ENCODE measurements around the gene CUEDC1.

CUEDC1 gene

DNA sequence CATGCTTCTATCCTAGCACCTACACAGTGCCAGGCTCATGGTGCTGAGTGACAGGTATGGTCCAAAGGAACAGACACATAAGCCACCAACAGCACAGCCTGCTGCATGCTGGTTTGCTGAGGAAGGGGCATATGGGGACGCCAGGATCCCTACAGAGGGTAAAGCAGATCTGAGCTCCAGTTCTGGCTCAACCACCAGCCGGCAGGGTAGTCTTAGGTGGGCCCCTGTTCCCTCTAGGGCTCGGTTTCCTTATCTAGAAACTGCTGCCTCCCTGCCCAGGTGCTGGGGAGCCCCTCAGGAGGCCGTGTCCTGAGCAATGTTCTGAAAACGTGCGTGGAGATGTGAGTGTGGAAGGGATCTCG, 81.2 kb downstream of the CUEDC1 start:
- DNase-seq = no peak

DNA sequence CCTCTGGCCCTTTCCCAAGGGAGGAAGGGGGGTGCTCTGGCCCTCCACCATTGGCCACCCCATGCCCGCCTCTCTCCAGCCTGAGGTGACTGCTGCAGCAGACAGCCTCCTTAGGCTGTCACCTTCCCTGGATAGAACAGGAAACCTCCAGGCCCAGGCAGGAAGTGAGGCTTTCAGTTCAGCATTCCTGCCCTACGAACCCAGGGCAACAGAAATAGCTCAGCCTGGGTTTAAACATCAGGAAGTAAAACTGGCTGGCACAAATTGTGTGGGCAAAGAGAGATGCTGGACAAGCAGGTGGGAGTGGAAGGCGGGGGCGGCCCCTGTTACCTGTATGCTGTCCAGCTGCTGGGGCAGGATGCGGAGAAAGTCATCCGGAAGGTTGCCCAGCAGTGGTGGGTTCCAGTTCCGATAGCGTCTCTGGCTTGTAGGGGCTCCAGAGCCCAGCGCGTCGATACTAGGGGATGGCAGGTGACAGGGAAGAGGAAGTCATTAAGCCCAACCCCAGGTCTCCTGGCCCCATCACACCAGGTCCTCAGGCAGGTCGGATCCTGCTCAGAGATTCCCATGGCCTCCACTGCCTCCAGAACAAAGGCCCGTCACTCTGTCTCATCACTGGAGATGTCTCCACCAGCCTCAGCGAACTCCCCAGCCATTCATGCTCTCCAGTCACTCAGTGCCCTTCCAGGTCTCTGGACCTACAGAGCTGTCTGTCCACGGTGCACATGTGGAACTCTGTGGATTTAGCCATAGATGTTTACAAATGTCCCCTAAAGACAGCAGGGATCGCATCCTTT, 81.8 kb downstream of the CUEDC1 start:
- DNase-seq = no peak

DNA sequence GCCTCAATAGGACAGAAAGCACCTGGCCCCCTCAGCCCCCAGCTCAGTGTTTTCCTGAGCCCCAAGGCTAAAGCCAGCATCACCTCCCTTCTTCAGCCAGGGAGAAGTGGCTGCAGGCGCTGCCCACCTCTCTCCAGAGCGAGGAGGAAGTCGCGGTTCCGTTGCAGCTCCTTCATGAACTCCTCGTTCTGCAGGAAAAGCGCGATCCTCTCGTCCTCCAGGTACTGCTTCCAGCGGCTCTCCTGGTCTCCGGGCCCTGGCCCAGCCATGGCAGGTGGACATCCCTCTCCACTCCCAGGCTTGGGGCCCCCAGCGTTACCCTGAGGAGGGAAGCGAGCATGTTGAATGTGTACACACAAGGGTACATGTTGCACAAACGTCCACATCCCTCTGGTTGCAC, 82.7 kb downstream of the CUEDC1 start:
- no peak for DNase-seq

DNA sequence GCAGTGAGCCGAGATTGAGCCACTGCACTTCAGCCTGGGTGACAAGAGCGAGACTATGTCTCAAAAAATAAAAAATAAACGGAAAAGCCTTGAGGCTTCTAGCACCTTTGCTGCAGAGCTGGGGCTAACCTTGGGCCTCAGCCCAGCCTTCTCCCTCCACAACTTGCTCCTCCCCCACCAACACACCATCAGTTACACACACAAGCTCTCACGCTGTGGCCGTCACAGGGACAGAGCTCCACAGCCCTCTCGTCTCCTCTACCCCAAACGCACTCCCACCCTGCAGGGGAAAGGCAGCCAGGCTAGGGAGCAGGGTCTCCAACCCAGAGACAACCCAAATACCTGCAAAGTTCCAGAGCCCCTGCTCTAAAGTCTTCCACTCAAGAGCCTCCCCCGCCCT, 83.3 kb downstream of the CUEDC1 start:
- DNase-seq = no peak

DNA sequence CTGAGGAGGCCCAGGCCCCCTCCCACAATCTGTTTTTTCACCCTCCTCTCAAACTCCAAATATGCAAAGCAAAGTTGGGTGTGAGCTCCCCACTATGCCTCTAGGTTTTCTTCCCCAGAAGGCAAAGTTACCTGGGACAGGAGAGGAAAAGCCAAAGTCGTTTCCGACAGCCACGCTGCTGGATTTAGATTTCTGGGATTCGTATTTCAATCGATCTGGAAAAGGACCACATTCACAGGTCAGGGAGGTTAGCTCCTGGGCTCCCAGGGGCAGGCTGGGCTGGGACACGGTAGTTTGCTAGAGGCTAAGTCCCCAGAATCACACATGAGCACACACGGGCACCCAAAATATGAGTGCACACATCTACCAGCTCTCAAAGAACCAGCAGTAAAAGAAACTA, 84.1 kb downstream of the CUEDC1 start:
- no peak for DNase-seq

DNA sequence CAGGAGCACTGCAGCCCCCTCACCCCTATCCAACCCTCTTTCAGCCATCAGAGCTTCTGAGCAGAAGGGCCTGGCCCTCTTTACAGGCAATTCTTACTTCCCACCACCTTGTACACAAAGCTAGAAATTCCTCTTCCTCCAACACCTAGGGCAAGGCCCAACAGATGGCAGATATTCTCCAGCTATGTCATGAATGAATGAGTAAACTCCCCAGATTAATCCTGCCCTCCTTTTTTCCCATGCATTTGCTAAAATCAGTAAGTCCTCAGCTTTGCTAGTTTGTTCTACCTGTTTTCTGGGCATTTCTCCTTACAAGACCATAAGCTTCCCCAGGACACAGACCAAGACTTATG, 85.0 kb downstream of the CUEDC1 start:
- no peak for DNase-seq

DNA sequence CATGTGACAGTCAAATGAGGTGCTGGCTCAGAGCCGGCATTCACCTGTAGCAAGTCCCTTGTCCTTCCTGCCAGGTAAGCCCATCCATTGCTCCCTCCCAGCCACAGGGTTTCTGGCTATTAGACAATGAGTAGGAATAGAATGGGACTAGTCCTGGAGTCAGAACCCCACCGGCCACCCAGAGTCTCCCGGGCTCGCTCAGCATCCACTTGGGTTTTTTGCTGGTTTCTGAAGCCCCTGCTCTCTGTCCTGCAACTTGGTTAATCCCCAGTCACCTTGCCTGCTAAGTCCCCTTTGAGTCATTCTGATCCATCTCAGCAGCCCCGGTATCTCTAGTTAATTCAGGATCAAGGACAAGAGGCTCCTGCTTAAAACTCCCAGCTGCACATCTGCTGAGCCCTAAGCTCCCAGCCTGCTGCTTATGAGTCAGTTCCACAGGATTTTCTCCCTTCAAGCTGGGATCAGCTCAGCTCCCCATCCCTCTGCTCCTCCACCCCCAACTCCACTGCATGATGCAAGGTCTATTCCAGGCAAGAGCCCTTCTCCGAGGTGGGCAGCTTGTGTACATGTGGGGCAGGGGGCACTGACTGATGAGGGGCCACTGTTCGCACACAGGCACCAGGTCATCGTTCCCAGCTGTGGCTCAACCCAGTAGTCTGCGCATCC, 85.5 kb downstream of the CUEDC1 start:
- DNase-seq = no peak

DNA sequence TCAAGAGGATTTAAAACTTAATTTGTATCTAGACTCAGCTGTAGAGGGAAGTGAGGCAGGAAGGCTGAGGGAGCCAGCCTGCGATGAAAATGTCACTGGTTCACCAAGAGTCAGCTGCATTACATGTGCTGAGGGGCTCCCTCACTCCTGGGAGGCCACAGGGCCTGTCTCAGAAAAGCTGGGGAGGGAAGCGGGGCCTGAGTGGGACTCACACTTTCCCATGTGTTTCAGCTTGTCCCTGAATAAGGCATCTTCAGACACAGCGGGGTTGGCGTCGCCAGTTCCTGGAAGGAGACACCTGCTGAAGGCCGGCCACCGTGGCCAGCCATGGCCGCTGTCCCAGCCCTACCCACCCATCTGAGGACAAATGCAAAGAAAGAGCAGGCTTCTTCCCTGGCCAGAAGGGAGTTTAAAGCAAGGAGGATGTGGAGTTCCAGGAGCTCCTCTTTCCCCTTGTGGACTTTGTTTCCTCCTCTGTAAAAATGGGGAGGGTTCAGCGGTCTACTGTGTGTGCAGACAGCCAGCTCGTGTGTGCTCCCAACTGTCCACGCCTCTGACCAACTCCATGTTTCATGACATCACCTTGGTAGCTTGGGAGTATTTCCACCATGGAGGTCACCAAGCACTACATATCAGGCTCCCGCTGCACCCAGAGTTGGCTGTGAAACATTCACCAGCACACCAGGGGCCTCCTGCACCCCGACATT, 86.1 kb downstream of the CUEDC1 start:
- no peak for DNase-seq

DNA sequence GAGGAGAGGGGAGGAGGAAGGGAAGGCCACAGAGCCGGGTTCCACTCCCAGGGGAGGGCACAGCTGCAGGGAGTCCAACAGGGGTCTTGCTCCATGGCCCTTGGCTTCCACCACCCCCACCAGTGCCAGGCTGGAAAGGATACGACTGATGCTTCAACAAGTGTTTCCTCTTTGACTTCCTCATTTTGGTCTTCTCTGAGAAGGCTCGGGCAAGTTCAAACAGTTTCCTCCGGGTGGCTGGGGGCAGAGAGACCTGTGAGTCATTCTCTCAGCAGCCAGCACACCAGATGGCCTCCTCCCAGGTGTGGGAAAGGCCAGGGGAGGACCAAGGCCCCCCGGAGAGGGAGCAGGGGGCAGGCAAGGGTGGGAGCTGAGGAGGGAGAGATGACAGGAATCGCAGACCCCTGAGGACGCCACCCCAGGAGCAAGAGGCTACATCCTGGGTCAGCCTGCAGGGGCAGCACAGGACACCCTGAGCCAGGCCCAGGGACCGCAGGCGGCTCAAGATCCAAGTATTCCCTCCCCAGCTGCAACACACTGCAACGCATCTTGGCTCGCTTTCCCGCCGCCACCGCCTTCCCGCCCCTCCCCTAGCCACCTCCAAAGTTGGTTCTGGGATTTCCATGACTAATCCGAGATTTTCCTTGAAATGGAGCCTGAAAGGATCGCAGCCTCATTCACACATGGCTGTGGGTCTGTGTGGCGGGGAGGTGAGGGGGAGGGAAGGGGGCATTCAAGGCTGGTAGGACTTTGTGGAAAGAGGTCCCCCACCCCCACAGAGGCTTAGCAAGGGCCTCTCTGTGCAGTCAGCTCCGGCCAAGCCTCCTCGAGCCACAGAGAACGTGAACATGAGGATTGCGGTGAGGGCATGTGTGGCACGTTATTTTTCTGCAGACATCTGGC, 87.0 kb downstream of the CUEDC1 start:
- peak; percentile 13 for DNase-seq

DNA sequence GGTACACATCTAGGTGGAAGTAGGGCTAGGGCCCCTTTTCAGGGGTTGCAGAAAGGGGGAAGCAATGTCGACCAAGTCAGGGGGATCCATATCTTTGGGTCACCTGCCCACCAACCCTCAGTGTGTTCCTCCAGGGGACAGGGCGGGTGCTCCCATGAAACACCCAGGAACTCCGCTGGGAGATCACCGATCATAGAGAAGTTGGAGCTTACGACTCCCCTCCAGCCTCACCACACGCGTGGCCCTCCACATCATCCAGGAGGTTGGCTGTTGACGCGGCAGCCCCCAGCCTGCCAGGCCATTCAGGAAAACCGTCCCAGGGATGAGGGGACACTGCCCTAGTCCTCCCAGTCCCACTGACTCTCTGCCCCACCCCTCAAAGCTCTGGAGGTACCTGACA, 88.1 kb downstream of the CUEDC1 start:
- no peak for DNase-seq

DNA sequence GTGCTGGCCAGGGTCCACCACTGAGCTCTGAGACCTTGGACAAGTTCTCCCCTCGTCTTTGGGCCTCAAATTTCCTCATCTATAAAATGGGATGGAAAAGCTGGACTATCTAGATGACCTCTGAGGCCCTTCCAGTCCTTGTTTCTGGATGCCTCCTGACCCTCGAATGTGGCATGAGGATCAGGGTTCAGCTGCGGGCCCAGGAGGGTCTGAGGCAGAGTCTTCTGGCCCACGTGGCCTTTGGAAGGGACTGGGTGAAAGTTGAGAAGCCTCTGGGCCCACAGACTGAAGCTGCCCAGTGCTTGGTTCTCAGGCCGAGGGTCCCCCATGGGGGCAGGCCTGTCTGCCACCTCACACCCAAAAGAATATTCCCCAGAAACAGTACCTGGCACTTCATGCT, 88.5 kb downstream of the CUEDC1 start:
- no peak for DNase-seq

DNA sequence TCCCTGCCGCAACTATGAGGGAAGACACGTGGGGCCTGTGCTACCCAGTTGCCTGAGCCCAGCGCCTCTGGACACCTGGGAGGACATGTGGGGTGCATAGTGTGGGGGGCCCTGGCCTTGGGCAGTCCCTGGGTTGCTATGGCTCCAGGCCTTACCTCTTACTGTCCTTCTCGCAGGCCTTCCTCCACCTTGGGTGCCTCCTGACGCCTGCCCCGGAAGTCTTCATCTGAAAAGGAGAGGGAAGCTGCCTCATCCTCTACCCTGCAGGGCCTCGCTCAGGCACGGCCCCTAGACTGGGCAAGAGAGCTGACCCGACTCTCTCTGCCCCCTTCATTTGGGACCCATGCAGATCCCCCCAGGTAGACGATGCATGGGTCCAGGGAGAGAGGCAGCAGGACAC, 88.9 kb downstream of the CUEDC1 start:
- DNase-seq = no peak

DNA sequence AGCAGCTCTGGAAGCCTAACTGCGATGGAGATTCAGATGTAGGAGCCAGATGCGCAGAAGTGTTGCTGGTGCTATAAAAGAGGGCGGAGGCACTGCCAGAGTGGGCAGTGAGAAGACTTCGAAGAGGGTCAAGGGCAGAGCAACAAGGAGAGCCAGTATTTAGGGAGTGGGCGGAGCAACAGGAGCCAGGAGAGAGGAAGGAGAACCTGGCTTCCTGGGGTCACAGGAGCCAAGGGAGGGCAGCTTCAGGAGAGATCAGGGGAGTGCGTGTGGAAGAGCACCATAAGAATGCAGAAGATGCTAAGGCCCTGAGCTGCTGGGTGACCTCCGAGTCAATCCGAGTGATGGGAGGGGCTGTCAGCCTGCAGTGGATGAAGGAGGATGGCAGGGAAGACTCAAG, 90.9 kb downstream of the CUEDC1 start:
- DNase-seq = no peak

DNA sequence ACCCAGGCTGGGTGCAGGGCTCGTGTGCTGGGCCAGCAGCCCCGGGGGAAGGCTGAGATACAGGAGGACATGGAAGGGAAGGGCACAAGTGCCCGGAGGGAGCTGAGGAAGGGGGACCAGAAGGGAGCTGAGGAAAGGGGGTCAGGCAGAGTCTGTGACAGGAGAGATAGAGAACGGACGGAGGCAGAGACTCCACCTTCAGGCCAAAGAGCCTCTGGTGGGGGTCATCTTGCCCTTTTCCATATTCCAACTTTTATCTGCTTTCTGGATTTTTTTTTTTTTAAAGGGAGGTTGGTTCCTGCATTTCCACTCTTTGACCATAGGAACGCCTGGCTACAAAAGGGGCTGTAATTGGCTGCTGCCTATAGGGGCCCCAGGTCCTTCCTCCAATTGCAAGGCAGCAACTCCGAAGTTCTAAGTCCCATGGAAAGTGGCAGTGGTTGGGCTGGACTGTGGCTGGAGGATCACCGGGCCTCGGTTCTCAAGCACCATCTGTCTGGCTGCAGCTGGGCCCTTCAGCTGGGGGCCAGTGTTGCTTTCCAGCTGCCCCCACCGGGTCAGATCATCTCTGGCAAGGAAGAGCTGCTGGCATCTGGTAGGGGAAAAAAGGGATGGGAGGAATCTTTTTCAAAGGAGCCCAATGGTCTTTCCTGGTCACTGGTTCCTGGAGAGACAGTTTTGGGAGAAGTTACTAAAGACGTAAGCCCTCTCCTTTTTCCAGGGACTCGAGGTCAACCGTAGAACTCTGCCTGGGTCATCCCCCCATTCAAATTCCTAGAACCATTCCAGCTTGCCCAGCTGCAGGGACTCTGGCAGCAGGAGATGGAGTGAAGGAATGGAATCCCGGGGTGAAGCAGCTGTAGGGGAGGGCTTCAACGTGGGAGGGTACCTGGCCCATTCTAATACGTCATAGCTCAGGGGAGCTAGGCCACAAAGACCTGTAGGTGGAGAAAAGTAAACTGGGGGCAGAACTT, 92.2 kb downstream of the CUEDC1 start:
- DNase-seq = no peak

DNA sequence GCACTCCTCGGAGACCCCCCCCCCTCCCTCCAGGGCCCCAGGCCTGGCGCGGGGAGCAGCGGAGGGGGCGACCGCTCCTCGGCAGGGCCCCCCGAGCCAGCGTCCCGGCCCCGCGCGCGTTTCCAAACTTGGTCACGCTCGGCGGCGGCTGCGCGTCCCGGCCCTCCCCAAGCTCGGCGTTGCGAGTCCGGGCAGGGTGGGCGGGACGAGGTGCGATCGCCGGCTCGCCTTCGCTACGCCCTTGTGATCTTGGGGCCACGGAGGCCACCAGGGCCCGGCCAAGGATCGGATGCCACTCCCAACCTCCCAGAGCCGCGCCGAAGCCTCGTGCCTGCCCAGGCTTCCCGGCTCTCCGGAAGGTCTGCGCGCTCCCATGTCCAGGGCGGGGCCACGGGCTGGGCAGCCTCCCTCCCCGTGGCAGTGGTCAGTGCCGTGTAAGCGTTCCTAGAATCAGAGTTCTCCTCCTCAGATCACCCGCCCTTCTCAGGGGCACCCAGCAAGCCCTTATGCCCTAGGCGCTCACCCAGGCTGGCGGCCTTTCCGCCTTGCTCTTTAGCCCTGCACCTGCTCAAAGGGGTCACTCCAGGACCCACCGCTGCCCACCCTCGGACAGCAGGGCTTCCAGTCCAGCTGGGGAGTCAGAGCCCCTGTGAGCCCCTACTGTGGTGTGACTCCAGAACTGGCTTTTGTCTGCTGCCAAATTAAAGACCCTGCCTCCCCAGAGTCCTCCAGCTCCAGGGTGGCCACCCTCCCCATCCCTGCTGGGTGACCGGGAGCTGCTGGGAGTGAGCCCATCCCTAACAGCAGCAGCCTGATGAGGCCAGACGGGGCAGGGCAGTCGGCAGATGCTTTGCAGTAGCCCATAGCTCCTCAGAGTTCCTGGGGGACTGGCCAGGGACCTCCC, 93.2 kb downstream of the CUEDC1 start:
- DNase-seq = no peak

DNA sequence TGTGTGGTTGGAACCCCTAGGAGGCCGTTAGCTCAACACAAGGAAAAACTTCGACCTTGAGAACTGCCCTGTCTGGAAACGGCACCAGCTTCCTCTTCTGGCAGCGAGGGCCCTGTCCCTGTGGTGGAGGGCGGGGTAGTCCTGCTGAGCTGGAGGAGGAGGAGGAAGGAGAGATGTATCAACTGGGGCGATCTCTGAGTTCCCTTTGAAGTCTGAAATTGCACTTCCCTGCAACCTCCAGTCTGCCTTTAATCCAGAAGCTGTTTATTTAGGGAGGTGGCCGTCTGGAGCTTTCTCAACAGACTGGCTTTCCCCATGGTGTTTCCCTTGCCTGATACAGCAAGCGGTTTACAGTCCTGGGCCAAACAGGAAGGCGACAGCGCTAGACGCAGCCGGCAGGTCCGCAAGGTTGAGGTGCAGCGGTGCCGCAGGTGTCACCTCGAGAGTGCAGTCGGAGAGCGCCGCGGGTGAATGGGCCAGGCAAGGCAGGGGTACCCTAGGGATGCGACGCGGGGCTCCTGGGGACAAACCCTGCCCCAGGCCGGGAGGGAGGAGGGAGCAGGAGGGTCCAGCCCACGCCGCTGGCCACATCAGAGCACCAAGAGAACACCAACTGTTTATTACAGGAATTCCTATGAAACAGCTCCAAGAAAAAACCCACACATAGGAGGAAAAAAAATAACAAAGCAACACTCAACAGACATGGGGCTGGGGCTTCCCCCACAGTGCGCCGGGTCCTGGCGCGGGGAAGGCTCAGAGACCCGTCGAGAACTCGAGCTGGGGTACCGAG, 94.0 kb downstream of the CUEDC1 start:
- peak; percentile 29 for DNase-seq

DNA sequence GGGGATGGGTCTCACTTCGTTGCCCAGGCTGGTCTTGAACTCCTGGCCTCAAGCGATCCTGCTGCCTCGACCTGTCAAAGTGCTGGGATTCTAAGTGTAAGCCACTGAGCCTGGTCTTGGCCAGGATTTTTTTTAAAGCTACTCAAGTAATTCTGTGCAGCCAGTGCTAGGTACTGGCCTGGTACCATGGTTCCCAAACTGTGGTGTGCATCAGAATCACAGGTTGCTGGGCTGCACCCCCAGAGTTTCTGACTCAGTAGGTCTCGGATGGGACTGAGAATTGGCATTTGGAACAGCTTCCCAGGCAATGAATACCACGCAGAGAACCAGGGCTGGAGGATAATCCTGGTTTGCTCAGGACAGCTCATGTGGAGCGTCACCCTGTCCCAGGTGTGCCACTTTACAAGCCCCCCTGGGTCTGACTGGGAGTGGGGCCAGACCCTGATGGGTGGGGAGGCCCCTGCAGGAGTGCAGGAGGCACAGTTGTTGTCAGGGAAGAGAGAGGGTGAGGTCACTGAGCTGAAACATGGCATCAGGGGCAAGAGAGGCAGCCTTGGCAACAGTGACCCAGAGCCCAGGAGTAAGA, 94.7 kb downstream of the CUEDC1 start:
- no peak for DNase-seq

DNA sequence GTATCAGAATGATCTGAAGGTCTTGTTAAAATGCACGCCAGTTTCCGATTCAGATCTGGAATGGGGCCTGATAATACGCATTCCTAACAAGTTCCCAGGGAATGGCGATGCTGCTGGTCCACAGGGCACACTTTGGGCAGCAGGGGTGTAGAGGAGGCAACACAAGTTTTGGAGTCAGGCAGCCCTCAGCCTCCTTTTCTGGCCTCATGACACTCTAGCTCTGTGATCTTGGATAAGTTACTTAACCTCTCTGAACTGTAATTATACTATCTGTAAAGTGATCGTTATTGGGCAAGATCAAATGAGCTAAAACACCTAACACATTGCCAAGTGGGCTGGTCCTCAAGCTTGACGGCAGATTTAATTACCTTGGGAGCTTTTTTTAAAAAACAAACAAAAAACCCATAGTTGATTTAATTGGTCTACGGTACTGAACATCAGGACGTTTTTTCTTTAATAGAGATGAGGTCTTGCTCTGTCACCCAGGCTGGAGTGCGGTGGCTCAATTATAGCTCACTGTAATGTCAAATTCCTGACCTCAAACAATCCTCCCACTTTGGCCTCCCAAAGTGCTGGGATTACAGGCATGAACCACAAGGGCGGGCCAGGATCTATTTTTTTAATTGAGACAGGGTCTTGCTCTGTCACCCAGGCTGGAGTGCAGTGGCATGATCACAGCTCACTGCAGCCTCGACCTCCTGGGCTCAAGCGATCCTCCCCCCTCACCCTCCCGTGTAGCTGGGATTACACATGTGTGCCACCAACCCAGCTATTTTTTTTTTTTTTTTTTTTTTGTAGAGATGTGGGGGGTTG, 95.4 kb downstream of the CUEDC1 start:
- no peak for DNase-seq

DNA sequence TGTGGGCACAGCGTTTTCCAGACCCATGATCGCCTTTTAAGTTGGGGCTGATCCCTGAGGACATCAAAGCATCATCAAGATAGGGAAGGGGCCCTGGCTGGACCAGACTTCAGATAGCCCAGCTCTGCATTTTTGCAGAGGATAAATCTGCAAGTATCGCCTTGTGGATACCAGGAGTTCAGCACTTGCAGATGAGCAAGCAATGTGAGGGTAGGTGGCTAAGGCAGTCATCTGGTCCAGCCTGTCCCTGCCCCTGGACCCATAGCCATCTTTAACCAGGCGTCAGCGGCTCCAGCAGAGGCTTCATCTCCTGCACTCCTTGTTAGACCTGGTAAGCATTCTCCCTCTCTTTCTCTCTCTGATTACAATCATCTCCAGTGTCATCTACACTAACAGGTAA, 96.4 kb downstream of the CUEDC1 start:
- DNase-seq = no peak

All from stimulated activated CD4-positive, alpha-beta T cell treated with anti-CD3 and anti-CD28 coated beads, Interleukin-4, amount 100 ng/mL, for 24 hours (primary cell).